IMR-90 (cell line): ENCODE results near the gene MAD2L2. TPM values are rescaled to one million over a fixed set of nuclear protein-coding genes. Genes with fewer than 3 reads are reported as not detected.

ENCODE experiments used
- ATAC-seq: fragments of 200-7000 bp; cut with Tn5 transposase; 2 replicates; pipeline ENCODE4 v1.9.1; 2020; ENCODE audit warnings: low read depth, mild to moderate bottlenecking, moderate library complexity
- BruUV-seq: library from RNA; stranded (reverse); fragments of 400-500 nt; replicated peaks from 2 replicates; lab custom pipeline; 2021; lab: Mats Ljungman, UMichigan
- CTCF ChIA-PET: fragments of 300-600 bp; formaldehyde crosslinking; extraction: SDS; loops from one replicate; lab custom pipeline; 2021; ENCODE audit warnings: antibody characterized with exemption; lab: Yijun Ruan, JAX
- POLR2A ChIA-PET: fragments of 300-600 bp; sonication (Branson Sonifier 250); formaldehyde crosslinking; loops from one replicate; lab custom pipeline; 2022; ENCODE audit warnings: antibody characterized with exemption; ENCODE audit not compliant: unreplicated experiment; lab: Charles Lee
- DNase-seq: peaks from one replicate; pipeline ENCODE4 v3.0.0; 2013
- H2AFZ ChIP-seq: replicated peaks from 2 replicates; pipeline ENCODE3; 2013; ENCODE audit warnings: low read length, mild to moderate bottlenecking; ENCODE audit not compliant: poor library complexity
- H2AK5ac ChIP-seq: 2 replicates; pipeline ENCODE4 v1.6.1; 2013; ENCODE audit warnings: low read depth, low read length, inconsistent platforms
- H2AK9ac ChIP-seq: replicated peaks from 2 replicates; pipeline ENCODE3; 2013; ENCODE audit warnings: mild to moderate bottlenecking, low read depth, low read length, moderate library complexity; ENCODE audit not compliant: poor library complexity
- H2BK120ac ChIP-seq: 2 replicates; pipeline ENCODE4 v1.6.1; 2013; ENCODE audit warnings: low read depth, low read length, inconsistent platforms
- H2BK15ac ChIP-seq: 3 replicates; pipeline ENCODE4 v1.6.1; 2013; ENCODE audit warnings: low read depth, low read length, inconsistent platforms
- H2BK20ac ChIP-seq: 2 replicates; pipeline ENCODE4 v1.6.1; 2013; ENCODE audit warnings: low read depth, mild to moderate bottlenecking, inconsistent platforms, low read length, moderate library complexity
- H2BK5ac ChIP-seq: 2 replicates; pipeline ENCODE4 v1.6.1; 2013; ENCODE audit warnings: mild to moderate bottlenecking, low read depth, low read length, inconsistent platforms; ENCODE audit not compliant: poor library complexity, severe bottlenecking
- H3K14ac ChIP-seq: replicated peaks from 2 replicates; pipeline ENCODE4 v1.6.1; 2013; ENCODE audit warnings: low read depth, low read length, inconsistent platforms
- H3K18ac ChIP-seq: 2 replicates; pipeline ENCODE4 v1.6.1; 2013; ENCODE audit warnings: low read depth, low read length, control low read depth
- H3K23ac ChIP-seq: 2 replicates; pipeline ENCODE4 v1.6.1; 2013; ENCODE audit warnings: low read depth, low read length, inconsistent platforms
- H3K27ac ChIP-seq: 2 replicates; pipeline ENCODE4 v1.5.1; 2013; ENCODE audit warnings: mild to moderate bottlenecking, control low read depth, low read length; ENCODE audit not compliant: insufficient read depth
- H3K27me3 ChIP-seq: 2 replicates; pipeline ENCODE4 v1.6.1; 2013; ENCODE audit warnings: low read length; ENCODE audit not compliant: control insufficient read depth, insufficient read depth
- H3K36me3 ChIP-seq: 2 replicates; pipeline ENCODE4 v1.6.1; 2013; ENCODE audit warnings: low read length, mixed read lengths; ENCODE audit not compliant: control insufficient read depth, insufficient read depth
- H3K4ac ChIP-seq: 2 replicates; pipeline ENCODE4 v1.6.1; 2013; ENCODE audit warnings: low read depth, low read length, inconsistent platforms
- H3K4me1 ChIP-seq: 2 replicates; pipeline ENCODE4 v1.6.1; 2013; ENCODE audit warnings: low read length, mixed read lengths; ENCODE audit not compliant: control insufficient read depth, insufficient read depth
- H3K4me2 ChIP-seq: 2 replicates; pipeline ENCODE4 v1.6.1; 2013; ENCODE audit warnings: low read depth, mild to moderate bottlenecking, control low read depth, low read length, moderate library complexity
- H3K4me3 ChIP-seq: 2 replicates; pipeline ENCODE4 v1.5.1; 2013; ENCODE audit warnings: low read depth, mild to moderate bottlenecking, control low read depth, low read length, moderate library complexity; ENCODE audit not compliant: insufficient read depth
- H3K56ac ChIP-seq: 2 replicates; pipeline ENCODE4 v1.6.1; 2013; ENCODE audit warnings: low read length, inconsistent platforms; ENCODE audit not compliant: insufficient read depth; ENCODE audit errors: extremely low read depth
- H3K79me1 ChIP-seq, 2 experiments: 2 replicates each; pipeline ENCODE4 v1.6.1; 2013; ENCODE audit warnings: low read length in 2 of 2, inconsistent platforms in 1 of 2, low read depth in 1 of 2
- H3K9ac ChIP-seq: 2 replicates; pipeline ENCODE4 v1.6.1; 2013; ENCODE audit warnings: low read depth, low read length, control low read depth
- H3K9me1 ChIP-seq: 2 replicates; pipeline ENCODE4 v1.6.1; 2013; ENCODE audit warnings: low read length, inconsistent platforms; ENCODE audit not compliant: insufficient read depth
- H3K9me3 ChIP-seq: 2 replicates; pipeline ENCODE4 v1.6.1; 2013; ENCODE audit warnings: low read length; ENCODE audit not compliant: control insufficient read depth, insufficient read depth
- H4K20me1 ChIP-seq: 2 replicates; pipeline ENCODE4 v1.6.1; 2013; ENCODE audit warnings: low read length, inconsistent platforms; ENCODE audit not compliant: insufficient read depth
- H4K5ac ChIP-seq: 2 replicates; pipeline ENCODE4 v1.6.1; 2013; ENCODE audit warnings: mild to moderate bottlenecking, low read depth, low read length, control low read depth
- H4K8ac ChIP-seq, 2 experiments: 2 replicates each; pipeline ENCODE4 v1.6.1; 2013; ENCODE audit warnings: low read depth in 2 of 2, low read length in 2 of 2, control low read depth in 1 of 2, inconsistent platforms in 1 of 2
- H4K91ac ChIP-seq: 2 replicates; pipeline ENCODE4 v1.6.1; 2013; ENCODE audit warnings: low read depth, low read length, inconsistent platforms; ENCODE audit not compliant: insufficient read depth
- BHLHE40 ChIP-seq: fragments of 150-350 bp; IDR thresholded peaks from 2 replicates; pipeline ENCODE4 v1.6.1; 2016; ENCODE audit warnings: mild to moderate bottlenecking, low read depth, low read length
- CEBPB ChIP-seq: IDR thresholded peaks from 2 replicates; pipeline ENCODE4 v1.6.1; 2012; ENCODE audit warnings: low read depth, low read length, improper control_type of control experiment
- FOS ChIP-seq: fragments of 150-350 bp; IDR thresholded peaks from 2 replicates; pipeline ENCODE4 v1.6.1; 2016; ENCODE audit warnings: low read depth, low read length
- MAFK ChIP-seq: IDR thresholded peaks from 2 replicates; pipeline ENCODE4 v1.6.1; 2012; ENCODE audit warnings: low read depth, low read length, improper control_type of control experiment
- MAZ ChIP-seq: IDR thresholded peaks from 2 replicates; pipeline ENCODE4 v1.6.1; 2012; ENCODE audit warnings: low read depth, mild to moderate bottlenecking, low read length, improper control_type of control experiment, moderate library complexity, borderline replicate concordance
- MXI1 ChIP-seq: IDR thresholded peaks from 2 replicates; pipeline ENCODE4 v1.6.1; 2012; ENCODE audit warnings: low read depth, mild to moderate bottlenecking, low read length, moderate library complexity, borderline replicate concordance
- NFE2L2 ChIP-seq: fragments of 150-350 bp; IDR thresholded peaks from 2 replicates; pipeline ENCODE4 v1.6.1; 2016; ENCODE audit warnings: low read depth, mild to moderate bottlenecking, low read length
- POLR2A ChIP-seq: IDR thresholded peaks from 2 replicates; pipeline ENCODE4 v1.6.1; 2012; ENCODE audit warnings: mild to moderate bottlenecking, low read depth, low read length
- RCOR1 ChIP-seq: IDR thresholded peaks from 2 replicates; pipeline ENCODE4 v1.6.1; 2012; ENCODE audit warnings: mild to moderate bottlenecking, low read length, improper control_type of control experiment; ENCODE audit not compliant: insufficient replicate concordance
- RFX5 ChIP-seq: IDR thresholded peaks from 2 replicates; pipeline ENCODE4 v1.8.0; 2012; ENCODE audit warnings: low read depth, mild to moderate bottlenecking, low read length, moderate library complexity
- SMC3 ChIP-seq: fragments of 150-350 bp; IDR thresholded peaks from 2 replicates; pipeline ENCODE4 v1.6.1; 2016; ENCODE audit warnings: low read depth, mild to moderate bottlenecking, antibody characterized with exemption, low read length, moderate library complexity
- USF2 ChIP-seq: fragments of 150-350 bp; IDR thresholded peaks from 2 replicates; pipeline ENCODE4 v1.6.1; 2017; ENCODE audit warnings: mild to moderate bottlenecking, antibody characterized with exemption, low read length, low read depth
- WGBS, 2 experiments: methylation state at CpG; one replicate each; pipeline versions ENCODE4 v1.1.5 to v1.1.7; 2013; ENCODE audit warnings: missing lambda C conversion rate in 2 of 2; ENCODE audit not compliant: insufficient read length in 1 of 2; ENCODE audit errors: extremely low coverage in 2 of 2; 5-methylcytosine and 5-hydroxymethylcytosine counted together
- dilution Hi-C: fragments of 300-500 bp; cut with HindIII; formaldehyde crosslinking; loops from one replicate; pipeline ENCODE4 v1.14.3; 2018; ENCODE audit warnings: low sequenced_read_pairs; ENCODE audit not compliant: unreplicated experiment
- in situ Hi-C: fragments of 300-500 bp; cut with MboI; formaldehyde crosslinking; loops from 3 replicates; pipeline ENCODE4 v1.14.3; 2019; ENCODE audit warnings: low sequenced_read_pairs, inconsistent platforms, mixed read lengths
- intact Hi-C: fragments of 100-400 bp; cut with micrococcal nuclease; formaldehyde crosslinking; loops from 2 replicates; pipeline ENCODE4 v1.10.0; 2022
- polyA plus RNA-seq, 3 experiments: library from polyadenylated mRNA; depleted of rRNA; stranded (reverse); fragments of >200 nt; gene quantifications; 2 replicates each; pipeline ENCODE4 v1.2.3, GENCODE V29; 2012; ENCODE audit warnings: low replicate concordance in 1 of 3
- total RNA-seq: library from RNA; depleted of rRNA; stranded (reverse); fragments of >200 nt; gene quantifications from 2 replicates; pipeline ENCODE4 v1.2.3, GENCODE V29; 2012
- TF ChIP-seq, protein P1 (sequence below): conservative IDR thresholded peaks from 2 replicates; pipeline ENCODE4 v1.5.1; 2012; ENCODE audit warnings: mild to moderate bottlenecking, low read depth, low read length, improper control_type of control experiment

Gene MAD2L2
- total and polyA plus RNA-seq, 2 of the 4 experiments (the other 2 are of a cell fraction): 44.6 to 70.9 TPM

DNA sequence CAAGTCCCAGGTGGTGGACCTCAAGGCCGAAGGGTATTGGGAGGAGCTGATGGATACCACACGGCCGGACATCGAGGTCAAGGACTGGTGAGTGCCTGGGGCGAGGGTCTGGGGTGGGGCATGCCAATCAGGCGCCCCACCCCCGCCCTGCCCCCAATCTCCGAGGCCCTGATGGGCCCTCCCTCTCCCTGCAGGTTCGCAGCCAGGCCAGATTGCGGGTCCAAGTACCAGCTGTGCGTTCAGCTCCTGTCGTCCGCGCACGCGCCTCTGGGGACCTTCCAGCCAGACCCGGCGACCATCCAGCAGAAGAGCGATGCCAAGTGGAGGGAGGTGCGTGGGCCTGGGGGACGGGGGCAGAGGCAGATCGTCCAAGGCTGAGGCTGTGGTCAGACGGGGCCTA, 22.4 kb downstream of the MAD2L2 start:
- Histone ChIP-seq H4K91ac (no peak overlapping the region), H2BK15ac (no peak overlapping the region), H4K5ac (no peak overlapping the region), H3K27me3 (peaks cover 4% of the 10 kb centered on the region; the same call in 1 of the 2 replicates), H3K79me1 (peaks cover 0 to 4% of the 10 kb centered on the region in 2 experiments; a peak in 1 of 4 replicates), H2AFZ (no peak overlapping the region), H3K9me1 (no peaks in the 10 kb centered on the region), H4K20me1 (no peaks in the 10 kb centered on the region), H3K4me1 (no peaks in the 10 kb centered on the region), H3K18ac (no peak overlapping the region), H3K27ac (no peak overlapping the region), H2BK20ac (no peak overlapping the region), H3K9ac (no peak overlapping the region), H3K56ac (no peak overlapping the region), H3K4me2 (no peak overlapping the region), H3K23ac (no peak overlapping the region), H3K14ac (no peak overlapping the region), H3K4me3 (no peak overlapping the region), H3K9me3 (no peaks in the 10 kb centered on the region), H3K36me3 (peaks cover 21% of the 10 kb centered on the region), H2AK5ac (no peak overlapping the region), H2BK5ac (no peak overlapping the region), H4K8ac (no peak overlapping the region), H2AK9ac (no peak overlapping the region), H3K4ac (no peak overlapping the region), H2BK120ac (no peak overlapping the region)
- dilution Hi-C loops: no loop called here
- in situ Hi-C loops: loop anchor here (5.0 kb wide), 1 partner anchor 59 kb away; no protein-coding TSS in a partner anchor
- no TSS peak for BruUV-seq
- ChIA-PET POLR2A (no interaction called here), CTCF (interaction anchor here (0.6 kb wide), 1 partner anchor 52 kb away, joined by 5 read pairs; no protein-coding TSS in a partner anchor)
- no peak for TF ChIP-seq MAZ
- no peak for TF ChIP-seq USF2
- no peak for TF ChIP-seq NFE2L2
- no peak for TF ChIP-seq FOS
- TF ChIP-seq BHLHE40: no peak
- TF ChIP-seq CEBPB: no peak
- TF ChIP-seq, protein P1, sequence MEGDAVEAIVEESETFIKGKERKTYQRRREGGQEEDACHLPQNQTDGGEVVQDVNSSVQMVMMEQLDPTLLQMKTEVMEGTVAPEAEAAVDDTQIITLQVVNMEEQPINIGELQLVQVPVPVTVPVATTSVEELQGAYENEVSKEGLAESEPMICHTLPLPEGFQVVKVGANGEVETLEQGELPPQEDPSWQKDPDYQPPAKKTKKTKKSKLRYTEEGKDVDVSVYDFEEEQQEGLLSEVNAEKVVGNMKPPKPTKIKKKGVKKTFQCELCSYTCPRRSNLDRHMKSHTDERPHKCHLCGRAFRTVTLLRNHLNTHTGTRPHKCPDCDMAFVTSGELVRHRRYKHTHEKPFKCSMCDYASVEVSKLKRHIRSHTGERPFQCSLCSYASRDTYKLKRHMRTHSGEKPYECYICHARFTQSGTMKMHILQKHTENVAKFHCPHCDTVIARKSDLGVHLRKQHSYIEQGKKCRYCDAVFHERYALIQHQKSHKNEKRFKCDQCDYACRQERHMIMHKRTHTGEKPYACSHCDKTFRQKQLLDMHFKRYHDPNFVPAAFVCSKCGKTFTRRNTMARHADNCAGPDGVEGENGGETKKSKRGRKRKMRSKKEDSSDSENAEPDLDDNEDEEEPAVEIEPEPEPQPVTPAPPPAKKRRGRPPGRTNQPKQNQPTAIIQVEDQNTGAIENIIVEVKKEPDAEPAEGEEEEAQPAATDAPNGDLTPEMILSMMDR: no peak
- no peak for TF ChIP-seq RFX5
- TF ChIP-seq MXI1: no peak
- no peak for TF ChIP-seq SMC3
- TF ChIP-seq MAFK: no peak
- TF ChIP-seq POLR2A: no peak
- TF ChIP-seq RCOR1: no peak
- WGBS, 2 experiments: 95% methylated on average over 13 of the region's 23 CpGs; no CpG with 5 or more reads in 1 of the 2 experiments
- ATAC-seq: no peak
- intact Hi-C loops: loop anchor here (10.0 kb wide), 1 partner anchor 246 kb away; no protein-coding TSS in a partner anchor
- no peak for DNase-seq
